ENCODE data around the gene GAA.
"Not testable (repeated sequence)": the region's sequence is repeated elsewhere in the genome, so short reads cannot be mapped to it uniquely, and the experiment has no call there.

GAA gene

DNA sequence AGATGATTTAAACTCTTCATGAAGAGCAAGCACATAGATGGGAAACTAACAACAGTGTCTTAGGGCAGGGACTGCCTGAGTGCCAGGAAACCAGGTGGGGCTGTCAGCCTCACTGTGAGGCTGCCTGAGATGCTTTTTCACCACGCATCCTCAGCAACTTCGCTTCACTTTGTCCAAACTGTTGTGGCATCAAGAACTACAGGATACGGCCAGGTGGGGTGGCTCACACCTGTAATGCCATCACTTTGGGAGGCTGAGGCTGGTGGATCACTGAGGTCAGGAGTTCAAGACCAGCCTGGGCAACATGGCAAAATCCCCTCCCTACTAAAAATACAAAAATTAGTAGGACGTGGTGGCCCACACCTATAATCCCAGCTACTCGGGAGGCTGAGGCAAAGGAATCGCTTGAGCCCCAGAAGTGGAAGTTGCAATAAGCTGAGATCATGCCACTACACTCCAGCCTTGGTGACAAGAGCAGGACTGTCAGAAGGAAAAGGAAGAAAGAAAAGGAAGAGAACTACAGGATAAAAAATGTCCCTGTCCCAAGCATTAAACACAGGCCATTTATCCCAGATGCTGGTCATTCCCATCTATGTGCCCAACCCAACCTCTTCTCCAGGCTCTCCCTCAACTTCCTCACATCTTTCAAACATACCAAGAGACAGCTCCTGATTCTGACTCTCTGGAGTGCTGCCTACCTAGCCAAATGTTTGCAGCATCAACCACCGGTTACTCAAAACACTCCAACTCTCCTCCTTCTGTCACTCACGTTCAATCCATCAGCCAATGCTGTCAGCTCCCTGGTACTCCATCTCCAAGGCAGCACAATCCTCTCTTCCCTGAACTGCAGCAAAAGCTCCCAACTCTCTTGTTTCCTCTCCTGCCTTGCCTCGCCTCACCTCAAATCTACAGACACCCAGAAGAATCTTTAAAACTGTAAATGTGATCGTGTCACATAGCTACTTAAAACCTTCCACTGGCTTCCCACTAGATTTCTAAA lies 44.0 kb downstream of the GAA start:
- no peak for DNase-seq (ENCODE audit: low read depth, low spot score)

DNA sequence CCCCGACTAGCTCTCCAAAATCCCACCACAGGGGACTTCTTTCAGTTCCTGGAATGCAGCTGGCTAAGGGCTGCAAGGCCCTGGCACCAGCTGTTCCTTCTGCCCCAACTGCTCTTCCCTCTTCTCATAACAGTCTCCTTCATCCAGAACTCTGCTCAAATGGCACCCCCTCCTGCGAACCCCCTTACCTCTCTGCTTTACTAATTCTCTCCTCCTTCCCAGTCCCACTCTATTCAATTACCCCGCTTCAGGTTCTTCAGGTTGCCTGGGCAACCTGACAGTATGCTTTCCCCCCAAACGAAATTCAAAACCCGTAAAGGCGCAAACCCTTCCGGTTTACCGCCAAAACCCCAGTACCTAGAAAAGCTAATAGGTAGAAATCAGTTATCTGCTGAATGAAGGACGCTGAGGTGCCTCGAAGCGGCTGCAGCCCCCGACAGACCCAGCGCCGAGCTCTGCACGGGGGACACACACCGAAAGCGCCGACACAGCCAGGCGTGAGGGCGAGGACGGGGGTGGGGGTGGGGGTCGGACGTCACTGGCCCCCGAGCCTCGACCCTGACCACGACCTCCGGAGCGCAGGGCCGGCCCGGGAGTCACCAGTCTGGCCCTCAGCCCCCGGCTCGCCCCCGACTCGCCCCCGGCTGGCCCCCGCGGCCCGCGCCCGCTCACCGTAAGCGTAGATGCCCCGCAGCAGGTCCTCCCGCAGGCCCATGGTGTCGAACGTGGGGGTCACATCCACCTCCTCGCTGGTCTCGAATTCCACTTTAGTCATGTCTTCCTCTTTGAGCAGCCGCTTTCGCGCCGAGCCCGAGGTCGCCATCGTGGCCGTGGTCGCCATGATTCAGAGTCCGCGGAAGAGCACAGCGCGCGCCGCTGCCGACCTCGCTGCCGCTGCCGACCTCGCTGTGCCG lies 45.0 kb downstream of the GAA start:
- no peak for DNase-seq (ENCODE audit: low read depth, low spot score)

DNA sequence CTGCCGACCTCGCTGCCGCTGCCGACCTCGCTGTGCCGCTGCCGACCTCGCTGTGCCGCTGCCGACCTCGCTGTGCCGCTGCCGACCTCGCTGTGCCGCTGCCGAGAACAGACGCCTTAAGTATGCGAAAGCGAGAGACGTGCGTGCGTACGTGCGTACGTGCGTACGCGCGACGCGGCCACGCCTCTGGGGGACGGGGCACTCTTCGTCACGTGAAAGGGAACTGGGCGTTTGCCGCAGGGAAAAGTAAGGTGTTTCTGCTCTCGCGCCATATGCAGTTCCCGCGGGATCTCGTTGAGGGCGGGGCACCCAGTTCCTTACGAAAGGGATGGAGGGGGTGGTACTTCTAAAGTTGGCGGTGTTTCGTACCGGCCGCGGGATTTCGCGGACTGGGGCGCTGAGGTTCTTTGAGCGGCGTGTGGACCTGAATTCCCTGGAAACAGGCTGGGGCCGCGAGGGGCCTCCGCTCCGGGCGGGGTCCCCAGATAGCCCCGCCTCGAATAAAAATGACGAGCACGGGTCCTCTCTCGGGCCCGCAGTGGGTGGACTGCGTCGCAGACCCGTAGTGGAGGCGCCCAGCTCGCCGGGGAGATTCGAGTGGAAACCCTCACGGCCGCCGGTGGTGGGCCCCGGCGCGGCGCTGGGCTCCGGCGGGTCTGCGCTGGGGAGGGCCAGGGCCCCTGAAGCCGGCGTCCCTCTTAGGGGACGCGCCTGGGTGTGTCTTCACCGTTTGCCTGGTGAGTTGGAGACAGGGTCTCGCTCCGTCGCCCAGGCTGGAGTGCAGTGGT lies 45.8 kb downstream of the GAA start, which contains the start of gene EIF4A3:
EIF4A3 (minus strand) TSS at position 94 of the 788 bp plus-strand sequence. CDS start 167 bp downstream, outside the sequence.
- peak; percentile 98 for DNase-seq (ENCODE audit: low read depth, low spot score)

GRCh38 chr17:80151333-80151732 lies 50.0 kb downstream of the GAA start:
- no peak for DNase-seq (ENCODE audit: low read depth, low spot score)

- no peak for DNase-seq (ENCODE audit: low read depth, low spot score)
Measured at GRCh38 chr17:80152081-80152702, 50.8 kb downstream of the GAA start.

- DNase-seq (ENCODE audit: low read depth, low spot score): no peak
Measured at GRCh38 chr17:80153004-80153403, 51.6 kb downstream of the GAA start.

DNA sequence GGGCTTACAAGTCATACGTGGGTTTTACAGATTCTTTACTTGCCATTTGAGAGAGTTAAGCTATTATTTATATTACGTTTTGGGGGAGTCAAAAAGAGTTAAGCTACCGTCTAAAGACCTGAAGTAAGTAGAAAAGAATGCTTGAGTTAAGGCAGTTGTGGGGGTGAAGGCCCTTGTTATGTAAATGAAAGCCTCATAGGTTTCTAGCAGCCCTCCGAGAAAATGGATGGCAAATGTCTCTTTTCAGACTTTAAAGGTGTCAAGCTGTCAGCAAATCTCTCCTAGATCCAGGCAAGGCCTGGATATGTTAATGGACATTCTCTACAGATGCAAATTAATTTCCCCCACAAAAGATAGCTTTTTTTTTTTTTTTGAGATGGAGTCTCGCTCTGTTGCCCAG lies 52.8 kb downstream of the GAA start:
- DNase-seq (ENCODE audit: low read depth, low spot score): no peak

DNA sequence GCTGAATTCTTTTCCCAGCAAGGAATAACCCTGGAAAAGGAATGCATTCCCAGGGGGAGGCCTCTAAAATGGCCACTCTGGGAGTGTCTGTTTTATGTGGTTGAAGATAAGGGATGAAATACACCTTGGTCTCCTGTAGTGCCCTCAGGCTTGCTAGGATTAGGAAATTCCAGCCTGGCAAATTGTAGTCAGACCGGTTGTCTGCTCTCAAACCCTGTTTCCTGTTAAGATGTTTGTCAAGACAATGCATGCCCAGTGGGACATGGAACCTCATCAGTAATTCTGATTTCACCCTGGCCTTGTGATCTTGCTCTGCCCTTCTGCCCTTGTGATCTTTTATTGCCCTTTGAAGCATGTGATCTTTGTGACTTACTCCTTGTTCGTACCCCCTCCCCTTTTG lies 54.2 kb downstream of the GAA start:
- DNase-seq (ENCODE audit: low read depth, low spot score): not testable (repeated sequence)

- no peak for DNase-seq (ENCODE audit: low read depth, low spot score)
Measured at GRCh38 chr17:80158846-80159245, 57.5 kb downstream of the GAA start.

- DNase-seq (ENCODE audit: low read depth, low spot score): no peak
Measured at GRCh38 chr17:80160536-80160935, 59.2 kb downstream of the GAA start.

DNA sequence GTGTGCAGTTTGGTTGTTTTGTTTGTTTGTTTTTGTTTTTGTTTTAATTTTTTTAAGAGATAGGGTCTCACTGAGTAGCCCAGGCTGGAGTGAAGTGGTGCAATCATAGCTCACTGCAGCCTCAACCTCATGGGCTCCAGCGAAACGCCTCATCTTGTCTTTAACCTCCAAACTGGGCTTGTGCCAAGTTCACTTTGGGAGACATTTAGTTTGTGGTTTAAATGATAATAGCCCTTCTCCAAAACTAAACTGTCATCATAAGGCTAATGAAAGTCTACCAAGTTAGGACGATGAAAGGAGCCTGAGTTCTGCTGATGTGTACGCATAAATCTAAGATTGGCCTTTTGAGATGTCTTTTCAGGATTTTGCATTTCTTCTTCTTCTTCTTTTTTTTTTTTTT lies 62.0 kb downstream of the GAA start:
- DNase-seq (ENCODE audit: low read depth, low spot score): no peak

DNA sequence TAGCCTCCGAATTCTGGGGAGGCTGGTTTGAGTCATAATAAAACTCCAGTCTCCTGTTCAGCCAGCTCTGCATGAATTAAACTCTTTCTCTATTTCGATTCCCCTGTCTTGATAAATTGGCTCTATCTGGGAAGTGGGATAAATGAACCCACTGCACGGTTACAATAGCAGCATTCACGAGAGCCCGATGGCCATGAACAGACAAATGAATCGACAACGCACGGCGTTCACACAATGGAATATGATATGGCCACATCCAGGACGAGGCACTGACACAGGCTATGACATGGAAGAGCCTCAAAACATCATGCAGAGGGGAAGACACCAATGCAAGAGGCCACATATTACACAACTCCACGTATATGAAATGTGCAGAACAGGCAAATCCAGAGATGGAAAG lies 62.8 kb downstream of the GAA start:
- DNase-seq (ENCODE audit: low read depth, low spot score): no peak

DNA sequence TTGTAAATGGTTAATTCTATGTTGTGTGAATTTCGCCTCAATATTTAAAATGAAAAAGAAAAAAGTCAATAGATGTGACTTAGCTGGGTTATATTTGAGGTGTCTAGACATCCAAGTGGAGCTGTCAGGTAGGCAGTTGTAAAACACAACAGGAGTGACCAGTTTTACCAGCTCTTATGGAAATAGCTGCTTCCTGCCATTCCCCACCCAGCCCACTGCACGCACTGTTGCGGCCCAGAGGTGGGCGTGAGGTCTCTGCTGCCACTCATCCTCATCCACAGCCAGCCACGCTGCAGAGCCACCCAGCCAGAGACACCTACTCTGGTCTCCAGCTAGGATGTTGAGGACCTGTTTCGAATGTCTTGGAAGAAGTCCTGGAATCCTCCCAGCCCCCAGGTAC lies 65.1 kb downstream of the GAA start:
- DNase-seq (ENCODE audit: low read depth, low spot score): no peak

GRCh38 chr17:80168371-80168770 lies 67.0 kb downstream of the GAA start:
- DNase-seq (ENCODE audit: low read depth, low spot score): no peak

- DNase-seq (ENCODE audit: low read depth, low spot score): no peak
Measured at GRCh38 chr17:80169107-80169506, 67.7 kb downstream of the GAA start.

All from brain pericyte (primary cell).